Left hindlimb (tissue), 1 donor: ENCODE results near the gene SMIM24.
"Not testable (repeated sequence)": the region's sequence is repeated elsewhere in the genome, so short reads cannot be mapped to it uniquely, and the experiment has no call there.

Experiments
- DNase-seq: peaks from one replicate; pipeline ENCODE4 v3.0.0-alpha.2; 2018

Gene SMIM24

GRCh38 chr19:3513229-3514140 is 33.2 kb upstream of the SMIM24 start:
- no peak for DNase-seq

DNA sequence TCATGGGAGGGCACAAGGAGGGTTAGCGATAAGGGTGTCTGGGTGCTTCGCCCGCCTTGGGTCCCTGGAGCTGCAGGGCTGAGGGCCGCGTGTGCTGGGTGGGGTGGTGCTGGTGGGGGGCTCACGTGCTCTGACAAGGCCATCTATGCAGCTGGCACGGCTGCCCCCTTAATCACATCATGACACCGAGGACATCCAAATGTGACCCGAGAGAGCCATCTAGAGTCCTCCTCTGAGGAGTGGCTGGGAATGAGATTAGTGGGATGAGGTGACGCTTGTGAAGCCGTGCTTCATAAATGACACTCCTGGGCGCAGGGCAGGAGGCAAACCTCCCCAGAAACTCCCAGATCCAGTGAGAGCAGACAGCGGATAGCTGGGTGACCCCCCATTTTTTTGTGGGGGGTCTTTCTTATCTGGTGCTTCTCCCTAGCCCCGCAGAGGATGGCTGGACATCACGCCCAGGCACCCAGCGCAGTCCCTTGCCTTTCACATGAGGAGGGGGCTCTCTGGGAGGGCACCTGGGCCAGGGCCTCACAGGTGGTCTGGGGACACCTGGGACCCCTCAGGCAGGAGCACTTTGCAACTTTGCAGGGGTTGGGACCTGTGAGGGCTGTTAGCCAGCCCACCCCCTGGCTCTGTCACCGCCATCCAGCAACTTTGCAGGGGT is 32.4 kb upstream of the SMIM24 start:
- no peak for DNase-seq

GRCh38 chr19:3511506-3512251 is 31.4 kb upstream of the SMIM24 start:
- no peak for DNase-seq

DNA sequence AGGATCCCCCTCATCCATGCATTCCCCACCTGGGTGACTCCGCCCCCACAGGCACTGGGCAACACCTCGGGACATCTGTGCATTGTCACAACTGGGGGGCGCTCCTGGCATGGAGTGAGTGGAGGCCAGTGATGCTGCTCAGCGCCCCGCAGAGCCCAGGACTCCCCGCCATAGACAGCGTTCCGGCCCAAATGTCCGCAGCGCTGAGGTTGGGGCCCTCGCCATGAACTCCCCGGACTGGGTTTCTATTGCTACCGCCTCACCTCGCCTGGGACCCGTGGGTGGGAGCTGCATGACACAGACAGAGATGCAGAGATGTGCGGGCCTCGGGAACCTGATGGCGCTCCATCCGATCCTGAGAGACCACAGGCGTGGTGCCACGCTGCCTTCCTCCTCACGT is 30.4 kb upstream of the SMIM24 start:
- no peak for DNase-seq

- DNase-seq = no peak
Measured at GRCh38 chr19:3509566-3509989, 29.3 kb upstream of the SMIM24 start.

GRCh38 chr19:3508771-3509535 is 28.6 kb upstream of the SMIM24 start:
- DNase-seq = no peak

GRCh38 chr19:3508121-3508661 is 27.9 kb upstream of the SMIM24 start:
- not testable (repeated sequence) for DNase-seq

- no peak for DNase-seq
Measured at GRCh38 chr19:3507371-3508120, 27.2 kb upstream of the SMIM24 start.

DNA sequence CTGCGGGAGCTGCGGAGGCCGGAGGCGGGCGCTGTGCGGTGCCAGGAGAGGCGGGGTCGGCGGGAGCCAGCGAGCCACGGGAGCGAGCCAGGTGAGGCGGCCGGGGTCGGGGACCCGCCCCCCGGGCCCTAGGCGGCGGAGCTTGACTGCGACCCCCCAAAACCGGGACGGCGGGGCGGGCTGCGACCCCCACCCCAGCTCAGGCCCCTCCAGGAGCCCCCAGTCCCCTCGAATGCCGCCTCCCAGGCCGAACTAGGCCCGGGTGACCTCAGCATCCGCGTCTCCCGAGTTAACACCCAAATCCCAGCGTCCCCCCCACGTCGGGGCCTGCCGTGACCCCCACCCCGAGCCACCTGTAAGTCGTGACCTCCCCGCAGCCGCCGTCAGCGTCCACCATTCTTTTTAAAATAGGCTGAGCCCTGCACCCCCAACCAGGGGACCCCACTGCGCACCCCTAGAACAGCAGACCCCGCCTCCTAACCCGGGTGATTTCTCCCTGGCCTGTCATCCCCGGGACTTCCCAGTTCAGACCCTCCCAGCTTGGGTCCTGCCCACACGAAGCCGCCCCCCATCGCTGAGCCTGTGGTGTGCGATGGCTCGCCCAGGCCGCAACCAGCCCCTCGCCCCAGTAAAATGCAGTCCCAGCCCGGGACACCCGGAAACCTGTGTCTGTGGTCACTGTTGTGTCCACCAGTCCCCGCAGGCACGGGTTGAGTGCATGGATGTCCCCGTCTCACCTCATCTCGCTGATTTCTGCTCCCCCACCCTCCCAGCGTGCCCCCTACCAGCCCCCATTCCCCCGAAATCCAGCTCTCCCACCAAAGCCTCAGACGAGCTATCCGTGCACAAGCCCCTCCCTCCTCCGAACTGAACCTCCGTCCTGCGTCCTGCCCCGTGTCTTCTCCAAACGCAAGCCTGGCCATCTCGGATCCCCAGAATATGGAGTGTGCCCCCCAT is 26.3 kb upstream of the SMIM24 start:
- DNase-seq = peak; percentile 59

DNA sequence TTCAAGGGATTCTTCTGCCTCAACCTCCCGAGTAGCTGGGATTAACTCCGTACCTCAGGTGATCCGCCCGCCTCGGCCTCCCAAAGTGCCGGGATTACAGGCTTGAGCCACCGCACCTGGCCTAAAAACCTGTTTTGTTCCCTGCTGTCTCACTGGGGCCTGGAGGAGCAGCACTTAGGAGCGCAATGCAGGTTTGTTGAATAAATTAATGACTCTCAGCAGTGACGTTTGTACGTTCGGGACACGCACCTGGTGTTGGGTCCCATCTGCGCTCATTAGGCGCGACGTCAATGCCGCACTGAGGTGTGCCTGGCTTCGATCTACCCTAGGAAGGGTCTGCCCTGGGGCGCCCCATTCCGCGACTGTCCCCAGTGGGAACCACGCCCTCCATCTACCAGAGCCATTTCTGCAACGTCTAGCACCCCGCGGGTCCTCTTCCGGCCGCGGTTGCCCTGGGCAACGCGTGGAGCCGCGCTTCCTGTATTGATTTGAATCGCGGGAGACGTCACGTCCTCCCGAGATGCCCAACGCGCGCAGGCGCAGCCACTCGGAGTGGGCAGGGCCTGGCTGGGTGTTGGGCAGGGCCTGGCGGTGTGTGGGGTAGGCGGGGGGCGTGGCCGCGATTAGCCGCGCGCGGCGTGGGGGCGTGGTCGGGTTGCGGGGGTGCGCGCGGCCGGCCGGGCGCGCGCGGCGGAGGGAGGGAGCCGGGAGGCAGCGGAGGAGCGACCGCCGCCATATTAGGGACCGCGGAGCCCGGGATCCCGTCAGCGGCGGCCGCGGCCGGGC is 25.5 kb upstream of the SMIM24 start, which contains the start of gene FZR1:
FZR1 (plus strand) TSS at position 714 of the 786 bp plus-strand sequence. CDS start 16,679 bp downstream, outside the sequence.
- DNase-seq = peak; percentile 99

- DNase-seq = no peak
Measured at GRCh38 chr19:3504735-3505134, 24.4 kb upstream of the SMIM24 start.

GRCh38 chr19:3503036-3503572 is 22.8 kb upstream of the SMIM24 start:
- no peak for DNase-seq

- DNase-seq = no peak
Measured at GRCh38 chr19:3501780-3502179, 21.5 kb upstream of the SMIM24 start.

DNA sequence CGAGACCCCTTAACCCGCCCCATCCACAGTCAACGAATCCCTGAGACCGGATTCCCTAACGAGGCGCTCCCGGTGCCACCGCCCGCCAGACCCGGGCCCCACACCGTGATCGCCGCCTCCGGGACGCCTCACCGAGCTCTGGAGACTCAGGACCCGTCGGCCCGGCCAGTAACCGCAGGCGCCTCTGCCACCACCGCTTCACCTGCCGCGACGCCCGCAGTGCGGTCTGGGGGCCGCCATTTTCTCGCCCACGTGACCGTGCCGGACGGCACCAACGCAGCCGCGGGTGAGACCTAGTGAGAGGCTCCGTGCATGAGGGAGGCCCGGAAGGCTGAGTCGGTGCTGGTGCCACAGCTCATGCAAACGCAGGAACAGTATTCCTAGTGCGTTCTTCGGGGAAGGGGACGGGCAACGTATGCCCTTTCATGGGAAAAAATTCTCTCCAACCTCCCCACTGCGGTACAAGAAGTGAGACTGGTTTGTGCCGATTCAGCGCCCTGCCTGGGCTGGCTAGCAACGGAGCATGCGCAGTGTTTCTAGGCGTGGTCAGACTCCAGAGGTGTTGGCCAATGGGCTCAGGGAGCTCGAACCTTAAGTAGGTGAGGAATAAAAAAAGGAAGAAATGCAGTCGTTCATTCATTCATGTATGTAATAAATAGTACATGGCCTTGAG is 20.2 kb upstream of the SMIM24 start, which contains the start of gene DOHH:
DOHH (minus strand) TSS at position 246 of the 673 bp plus-strand sequence. CDS start 3,860 bp downstream, outside the sequence.
- peak; percentile 96 for DNase-seq

GRCh38 chr19:3499738-3500428 is 19.6 kb upstream of the SMIM24 start:
- DNase-seq = no peak

GRCh38 chr19:3497757-3498520 is 17.6 kb upstream of the SMIM24 start:
- DNase-seq = no peak
